HepG2 (cell line): ENCODE data around the gene TP63.

Source experiments
- CREB1 ChIP-seq, 2 experiments: fragments of 450-650 bp in 1 of 2; IDR thresholded peaks; 2 replicates each; pipeline ENCODE4 v1.6.1; 2016 to 2017; ENCODE audit warnings: control low read depth in 1 of 2, mild to moderate bottlenecking in 1 of 2, missing compliant biosample characterization in 1 of 2, missing genetic modification characterization in 1 of 2
- GTF2F1 ChIP-seq: fragments of 150-350 bp; IDR thresholded peaks from 2 replicates; pipeline ENCODE4 v1.6.1; 2014; ENCODE audit warnings: low read length
- MLXIP ChIP-seq: sonication (generic); formaldehyde crosslinking; IDR thresholded peaks from 2 replicates; pipeline ENCODE4 v1.9.0; 2021; ENCODE audit warnings: missing genetic modification reagents, borderline replicate concordance
- NFE2L2 ChIP-seq: fragments of 150-350 bp; IDR thresholded peaks from 2 replicates; pipeline ENCODE4 v1.6.1; 2014; ENCODE audit warnings: low read length
- TCF12 ChIP-seq, 2 experiments: fragments of 450-650 bp in 1 of 2; sonication (generic) in 1 of 2; formaldehyde crosslinking in 1 of 2; IDR thresholded peaks; 2 replicates each; pipeline versions ENCODE4 v1.6.1 to v1.8.0; 2017 to 2022; ENCODE audit warnings: antibody characterized with exemption in 1 of 2, mild to moderate bottlenecking in 1 of 2, missing genetic modification reagents in 1 of 2, moderate library complexity in 1 of 2
- ZNF549 ChIP-seq: sonication (generic); formaldehyde crosslinking; IDR thresholded peaks from 2 replicates; pipeline ENCODE4 v1.5.0; 2020; ENCODE audit warnings: missing genetic modification reagents

GRCh38 chr3:189772584-189772983 lies 141.4 kb downstream of the TP63 start:
- no peak for TF ChIP-seq CREB1 (IDR thresholded peaks at IDR 0.05)
- TF ChIP-seq CREB1 (CRISPR knock-in tag; IDR thresholded peaks at IDR 0.05): no peak
- TF ChIP-seq MLXIP (CRISPR knock-in tag): no peak
- no peak for TF ChIP-seq NFE2L2
- TF ChIP-seq TCF12 (IDR thresholded peaks at IDR 0.05): no peak
- TF ChIP-seq TCF12 (CRISPR knock-in tag; IDR thresholded peaks at IDR 0.05): no peak
- TF ChIP-seq ZNF549 (CRISPR knock-in tag): no peak
- no peak for TF ChIP-seq GTF2F1
